PC-3 (cell line): ENCODE results near the gene MAST4. TPM values are rescaled to one million over a fixed set of nuclear protein-coding genes. Genes with fewer than 3 reads are reported as not detected.

Experiments used
- ATAC-seq: fragments of 200-7000 bp; cut with Tn5 transposase; 2 replicates; pipeline ENCODE4 v1.9.1; 2020; ENCODE audit warnings: mild to moderate bottlenecking, moderate library complexity
- BruUV-seq: library from RNA; stranded (reverse); fragments of 400-500 nt; replicated peaks from 2 replicates; lab custom pipeline; 2021; lab: Mats Ljungman, UMichigan
- CTCF ChIA-PET: fragments of 300-600 bp; sonication (Branson Sonifier 250); formaldehyde crosslinking; loops from one replicate; lab custom pipeline; 2022; ENCODE audit warnings: antibody characterized with exemption; lab: Charles Lee
- POLR2A ChIA-PET: fragments of 300-600 bp; sonication (Branson Sonifier 250); formaldehyde crosslinking; loops from one replicate; lab custom pipeline; 2022; ENCODE audit warnings: antibody characterized with exemption; ENCODE audit not compliant: unreplicated experiment; lab: Charles Lee
- DNase-seq: peaks from one replicate; pipeline ENCODE4 v3.0.0-alpha.2; 2015
- H2AFZ ChIP-seq: fragments of 300-600 bp; sonication (generic); 2 replicates; pipeline ENCODE4 v1.6.0; 2016; ENCODE audit warnings: antibody characterized with exemption, low read length
- H3F3A ChIP-seq: fragments of 300-600 bp; sonication (generic); one replicate; pipeline ENCODE4 v1.6.0; 2017; ENCODE audit warnings: antibody characterized with exemption, low read length, control low read depth, mild to moderate bottlenecking; ENCODE audit not compliant: unreplicated experiment
- H3K27ac ChIP-seq: fragments of 300-600 bp; sonication (generic); 2 replicates; pipeline ENCODE4 v1.5.1; 2016; ENCODE audit warnings: mild to moderate bottlenecking, low read length
- H3K27me3 ChIP-seq: fragments of 300-600 bp; sonication (generic); 2 replicates; pipeline ENCODE4 v1.6.1; 2016; ENCODE audit warnings: low read length, mixed read lengths
- H3K36me3 ChIP-seq: fragments of 300-600 bp; sonication (generic); 2 replicates; pipeline ENCODE4 v1.6.1; 2016; ENCODE audit warnings: low read depth, mixed run types, low read length, mixed read lengths
- H3K4me1 ChIP-seq: fragments of 300-600 bp; sonication (generic); 2 replicates; pipeline ENCODE4 v1.5.1; 2016; ENCODE audit warnings: low read length; ENCODE audit not compliant: insufficient read depth
- H3K4me2 ChIP-seq: fragments of 300-600 bp; sonication (generic); 2 replicates; pipeline ENCODE4 v1.6.0; 2016; ENCODE audit warnings: low read length
- H3K4me3 ChIP-seq: fragments of 300-600 bp; sonication (generic); 2 replicates; pipeline ENCODE4 v1.5.1; 2016; ENCODE audit warnings: mild to moderate bottlenecking, low read length, mixed read lengths
- H3K79me2 ChIP-seq: fragments of 300-600 bp; sonication (generic); 2 replicates; pipeline ENCODE4 v1.6.1; 2017; ENCODE audit warnings: low read length, mixed read lengths
- H3K9ac ChIP-seq: fragments of 300-600 bp; sonication (generic); 2 replicates; pipeline ENCODE4 v1.6.0; 2016; ENCODE audit warnings: mild to moderate bottlenecking, low read length
- H3K9me2 ChIP-seq: fragments of 300-600 bp; sonication (generic); replicated peaks from 2 replicates; pipeline ENCODE4 v1.6.1; 2016; ENCODE audit warnings: mixed run types, low read length, mixed read lengths
- H3K9me3 ChIP-seq: fragments of 300-600 bp; sonication (generic); 2 replicates; pipeline ENCODE4 v1.6.1; 2016; ENCODE audit warnings: low read length, mixed read lengths
- H4K20me1 ChIP-seq: fragments of 300-600 bp; sonication (generic); 2 replicates; pipeline ENCODE4 v1.6.1; 2016; ENCODE audit warnings: low read length, mixed read lengths
- EZH2 ChIP-seq: fragments of 300-600 bp; sonication (generic); IDR thresholded peaks from one replicate; pipeline ENCODE4 v1.6.1; 2017; ENCODE audit warnings: antibody characterized with exemption, mild to moderate bottlenecking, low read length; ENCODE audit not compliant: unreplicated experiment
- EZH2phosphoT487 ChIP-seq: fragments of 300-600 bp; sonication (generic); IDR thresholded peaks from 2 replicates; pipeline ENCODE4 v1.6.1; 2018; ENCODE audit warnings: mild to moderate bottlenecking, antibody characterized with exemption, low read length, borderline replicate concordance
- intact Hi-C: fragments of 100-400 bp; cut with micrococcal nuclease; formaldehyde crosslinking; loops from 2 replicates; pipeline ENCODE4 v1.9.0; 2023
- total RNA-seq: library from RNA; depleted of rRNA; stranded (reverse); fragments of >200 nt; gene quantifications from 2 replicates; pipeline ENCODE4 v1.2.3, GENCODE V29; 2014
- TF ChIP-seq, protein P1 (sequence below): fragments of 300-600 bp; sonication (generic); conservative IDR thresholded peaks from 2 replicates; pipeline ENCODE4 v1.5.1; 2017; ENCODE audit warnings: antibody characterized with exemption, low read depth, mild to moderate bottlenecking, low read length

The MAST4 gene
- total RNA-seq, 1 experiment from 2014 or later: 7.9 TPM

DNA sequence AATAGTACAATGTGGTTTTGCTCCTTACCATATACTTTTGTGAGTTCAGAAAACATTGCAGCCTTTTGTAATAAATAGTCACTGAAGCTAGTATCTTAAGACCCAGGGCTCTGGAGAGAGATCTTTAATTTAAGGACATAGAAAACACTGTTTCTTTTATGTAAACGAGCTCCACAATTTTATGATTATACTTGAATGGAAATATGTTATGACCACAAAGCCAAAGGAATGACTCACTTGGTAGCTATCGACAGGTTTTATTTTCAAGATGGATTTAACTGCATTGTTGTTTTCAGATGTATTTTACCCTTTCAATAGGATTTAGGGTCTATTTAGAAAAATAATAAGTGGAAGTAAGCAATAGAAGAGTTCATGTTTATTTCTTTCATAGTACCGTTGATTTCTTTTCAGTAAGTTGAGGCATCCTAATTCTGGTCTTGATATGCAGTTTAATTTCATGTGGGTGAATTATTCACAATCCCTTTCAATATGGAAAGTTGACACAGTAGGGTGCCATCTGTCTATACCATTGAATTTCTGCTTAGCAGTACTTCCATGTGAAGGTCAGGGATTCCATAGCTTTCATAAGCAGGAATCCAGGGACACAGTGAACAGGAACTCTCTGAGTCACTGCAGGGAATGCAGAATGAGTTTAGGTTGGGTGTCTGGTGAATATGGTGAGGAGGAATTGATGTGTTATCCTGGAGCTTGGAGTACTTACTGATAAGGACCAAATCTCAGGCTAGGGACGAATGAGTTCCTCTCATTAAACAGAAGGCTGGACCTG lies 442.8 kb downstream of the MAST4 start:
- Histone ChIP-seq H2AFZ (no peak overlapping the region), H3K4me1 (peaks cover 18% of the 10 kb centered on the region), H3K27me3 (no peaks in the 10 kb centered on the region), H3K4me2 (peak overlapping the region; percentile 59), H3K4me3 (peak overlapping the region; percentile 10), H3K9ac (no peak overlapping the region), H3K36me3 (no peaks in the 10 kb centered on the region), H3K9me2 (no peaks in the 10 kb centered on the region), H3F3A (no peaks in the 10 kb centered on the region), H4K20me1 (no peaks in the 10 kb centered on the region; the same call in 1 of the 2 replicates), H3K9me3 (no peaks in the 10 kb centered on the region), H3K27ac (peak overlapping the region; percentile 10), H3K79me2 (peaks cover 57% of the 10 kb centered on the region)
- BruUV-seq: no TSS peak
- peak; percentile 77 for ATAC-seq
- CTCF ChIA-PET: interaction anchor here (0.7 kb wide), 1 partner anchor 37 kb away, joined by 5 read pairs; no protein-coding TSS in a partner anchor
- peak; percentile 62 for DNase-seq
- TF ChIP-seq EZH2phosphoT487 (no peak), EZH2 (no peak)
- TF ChIP-seq, protein P1, sequence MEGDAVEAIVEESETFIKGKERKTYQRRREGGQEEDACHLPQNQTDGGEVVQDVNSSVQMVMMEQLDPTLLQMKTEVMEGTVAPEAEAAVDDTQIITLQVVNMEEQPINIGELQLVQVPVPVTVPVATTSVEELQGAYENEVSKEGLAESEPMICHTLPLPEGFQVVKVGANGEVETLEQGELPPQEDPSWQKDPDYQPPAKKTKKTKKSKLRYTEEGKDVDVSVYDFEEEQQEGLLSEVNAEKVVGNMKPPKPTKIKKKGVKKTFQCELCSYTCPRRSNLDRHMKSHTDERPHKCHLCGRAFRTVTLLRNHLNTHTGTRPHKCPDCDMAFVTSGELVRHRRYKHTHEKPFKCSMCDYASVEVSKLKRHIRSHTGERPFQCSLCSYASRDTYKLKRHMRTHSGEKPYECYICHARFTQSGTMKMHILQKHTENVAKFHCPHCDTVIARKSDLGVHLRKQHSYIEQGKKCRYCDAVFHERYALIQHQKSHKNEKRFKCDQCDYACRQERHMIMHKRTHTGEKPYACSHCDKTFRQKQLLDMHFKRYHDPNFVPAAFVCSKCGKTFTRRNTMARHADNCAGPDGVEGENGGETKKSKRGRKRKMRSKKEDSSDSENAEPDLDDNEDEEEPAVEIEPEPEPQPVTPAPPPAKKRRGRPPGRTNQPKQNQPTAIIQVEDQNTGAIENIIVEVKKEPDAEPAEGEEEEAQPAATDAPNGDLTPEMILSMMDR: no peak
- intact Hi-C loops: no loop called here
- POLR2A ChIA-PET: no interaction called here

GRCh38 chr5:67042176-67043003 lies 446.2 kb downstream of the MAST4 start:
- Histone ChIP-seq H4K20me1 (no peaks in the 10 kb centered on the region; the same call in 1 of the 2 replicates), H3K27ac (no peak overlapping the region), H2AFZ (no peak overlapping the region), H3K79me2 (peaks cover 42% of the 10 kb centered on the region), H3K9me3 (no peaks in the 10 kb centered on the region), H3K36me3 (no peaks in the 10 kb centered on the region), H3K4me3 (no peak overlapping the region), H3K9me2 (no peaks in the 10 kb centered on the region), H3K4me2 (no peak overlapping the region), H3F3A (no peaks in the 10 kb centered on the region), H3K4me1 (peaks cover 18% of the 10 kb centered on the region), H3K27me3 (no peaks in the 10 kb centered on the region), H3K9ac (no peak overlapping the region)
- POLR2A ChIA-PET: no interaction called here
- intact Hi-C loops: no loop called here
- BruUV-seq: no TSS peak
- ATAC-seq (no peak), DNase-seq (no peak)
- CTCF ChIA-PET: no interaction called here
- no peak for TF ChIP-seq EZH2phosphoT487
- no peak for TF ChIP-seq EZH2
- TF ChIP-seq, protein P1: no peak
